GM21576 (cell line): ENCODE results near the gene DGKI.
"Not testable (repeated sequence)": the region's sequence is repeated elsewhere in the genome, so short reads cannot be mapped to it uniquely, and the experiment has no call there.

Experiments
- ATAC-seq: cut with Tn5 transposase; IDR thresholded peaks from one replicate; pipeline ENCODE4 v1.9.1; 2021; ENCODE audit warnings: mild to moderate bottlenecking, moderate library complexity; ENCODE audit not compliant: unreplicated experiment

DGKI gene

DNA sequence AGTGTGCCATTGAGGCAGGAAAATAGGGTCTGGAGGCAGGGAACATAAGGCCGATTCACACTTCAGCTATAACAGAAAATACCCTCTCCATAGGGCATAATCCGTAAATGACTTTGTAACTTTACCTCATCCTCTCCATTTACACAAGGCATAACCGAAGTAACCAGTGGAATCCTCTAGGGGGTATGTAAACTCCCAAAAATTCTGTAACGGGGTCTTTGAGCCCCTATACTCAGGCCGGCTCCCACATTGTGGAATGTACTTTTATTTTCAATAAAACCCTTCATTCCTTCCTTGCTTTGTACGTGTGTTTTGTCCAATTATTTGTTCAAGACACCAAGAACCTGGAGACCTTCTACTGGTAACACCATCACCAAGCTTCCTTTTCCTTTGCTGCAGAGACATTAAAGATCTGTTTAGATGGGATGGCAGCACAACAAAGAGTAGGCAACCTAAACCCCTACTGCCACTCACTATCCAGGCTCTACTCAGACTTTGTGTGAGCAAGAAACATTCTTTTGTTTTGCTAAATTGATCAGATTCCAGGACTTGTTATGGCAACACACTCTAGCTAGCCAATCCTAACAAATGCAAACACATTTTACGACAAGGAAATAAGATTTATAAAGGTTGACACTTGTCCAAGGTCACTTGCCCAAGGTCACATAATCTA lies 99.3 kb downstream of the DGKI start:
- no peak for ATAC-seq

DNA sequence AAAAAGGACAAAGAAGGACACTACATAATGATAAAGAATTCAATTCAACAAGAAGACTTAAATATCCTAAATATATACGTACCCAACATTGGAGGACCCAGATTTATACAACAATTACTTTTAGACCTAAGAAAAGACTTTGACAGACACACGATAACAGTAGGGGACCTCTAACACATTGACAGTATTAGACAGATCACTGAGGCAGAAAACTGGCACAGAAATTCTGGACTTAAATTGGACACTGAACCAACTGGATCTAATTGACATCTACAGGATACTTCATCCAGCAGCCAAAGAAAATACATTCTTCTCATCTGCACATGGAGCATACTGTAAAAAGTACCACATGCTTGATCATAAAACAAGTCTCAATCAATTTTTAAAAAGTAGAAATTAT lies 103.8 kb downstream of the DGKI start:
- ATAC-seq, result no peak

DNA sequence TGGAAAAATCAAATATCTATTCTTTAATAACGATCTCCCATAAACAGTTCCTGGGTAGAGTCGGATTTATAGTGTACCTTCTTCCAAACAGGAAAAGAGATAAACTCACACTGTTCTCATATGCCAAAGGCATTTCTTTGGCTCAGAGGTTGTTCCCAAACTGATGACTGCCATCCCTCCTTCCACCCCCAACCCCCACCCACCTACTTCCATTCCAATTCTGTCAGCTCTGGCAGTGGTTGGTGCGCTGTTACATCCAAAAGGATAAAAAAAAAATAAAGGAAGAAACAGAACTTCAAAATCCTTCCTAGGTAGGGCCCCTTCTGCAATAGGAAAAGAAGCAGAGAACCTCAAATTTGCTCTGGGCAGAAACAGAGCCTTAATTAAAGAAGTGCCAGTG lies 104.7 kb downstream of the DGKI start:
- no peak for ATAC-seq

DNA sequence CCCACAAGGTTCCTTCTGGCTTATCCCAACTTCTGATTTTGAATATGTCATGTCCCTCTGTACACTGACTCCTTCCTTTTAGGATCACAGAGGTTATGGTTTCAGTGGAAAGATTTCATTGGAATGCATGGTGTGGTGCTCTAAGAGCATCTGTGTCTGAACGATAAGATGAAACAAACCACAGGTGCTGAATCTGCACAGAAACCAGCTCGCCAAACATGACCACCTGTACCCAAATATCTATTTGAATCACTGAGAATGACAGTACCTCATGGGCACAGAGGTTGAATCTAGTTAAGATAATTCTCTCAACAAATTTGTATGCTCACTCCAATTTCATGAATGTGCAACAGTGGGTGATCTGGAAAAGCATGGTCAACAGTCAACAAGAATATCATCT lies 105.3 kb downstream of the DGKI start:
- ATAC-seq, result no peak

DNA sequence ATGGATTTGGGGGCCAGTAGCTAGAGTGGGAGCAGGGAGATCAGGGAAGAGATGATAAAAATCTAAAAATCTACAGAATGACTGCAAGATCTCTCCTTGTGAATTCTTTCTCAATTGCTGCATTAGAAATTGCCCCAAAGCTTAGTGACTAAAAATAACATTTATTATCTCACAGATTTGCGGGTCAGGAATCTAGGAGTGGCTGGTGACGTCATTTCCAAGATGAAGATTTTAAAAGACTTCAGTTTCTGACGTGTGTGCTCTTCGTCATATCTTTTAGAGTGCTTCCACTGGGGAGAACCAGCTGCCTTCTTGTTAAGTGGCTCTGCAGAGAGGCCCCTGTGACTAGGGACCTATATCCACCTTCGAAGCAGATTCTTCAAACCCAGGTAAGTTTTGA lies 112.6 kb downstream of the DGKI start:
- no peak for ATAC-seq

DNA sequence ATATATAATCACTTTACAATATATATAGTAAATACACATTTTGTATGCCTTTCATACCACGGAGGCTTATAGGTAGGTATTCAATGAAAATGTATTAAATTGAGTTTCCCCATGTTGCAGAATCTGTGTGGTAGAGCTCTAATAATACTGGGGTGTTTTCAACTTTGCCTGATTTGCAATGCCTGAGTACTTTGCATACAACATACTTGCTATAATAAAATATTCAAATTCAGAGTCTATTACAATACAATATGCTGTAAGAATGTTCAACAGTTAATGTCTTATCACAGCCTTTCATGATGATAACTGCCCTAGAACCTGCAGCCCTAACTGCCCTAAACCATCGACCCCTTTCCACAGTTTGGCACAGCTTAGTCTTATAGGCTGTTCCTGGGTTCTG lies 114.6 kb downstream of the DGKI start:
- no peak for ATAC-seq

DNA sequence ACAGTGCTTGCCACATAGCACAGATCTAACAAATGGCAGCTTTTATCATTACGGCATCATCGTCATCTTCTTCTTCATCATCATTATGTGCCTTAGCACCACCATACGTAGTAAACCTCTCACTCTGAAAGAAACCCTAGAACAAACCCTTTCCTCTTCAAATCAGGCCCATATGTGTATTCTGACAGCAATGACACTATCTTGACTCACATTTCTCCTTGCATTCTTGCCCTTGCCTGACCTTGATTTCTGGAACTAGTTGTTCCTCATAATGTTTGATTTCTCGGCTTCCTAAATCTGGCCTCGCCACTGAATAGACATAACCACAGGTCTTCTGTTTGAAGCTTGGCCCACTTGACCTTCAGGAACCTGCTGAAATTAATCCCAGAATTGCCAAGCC lies 115.3 kb downstream of the DGKI start:
- no peak for ATAC-seq

DNA sequence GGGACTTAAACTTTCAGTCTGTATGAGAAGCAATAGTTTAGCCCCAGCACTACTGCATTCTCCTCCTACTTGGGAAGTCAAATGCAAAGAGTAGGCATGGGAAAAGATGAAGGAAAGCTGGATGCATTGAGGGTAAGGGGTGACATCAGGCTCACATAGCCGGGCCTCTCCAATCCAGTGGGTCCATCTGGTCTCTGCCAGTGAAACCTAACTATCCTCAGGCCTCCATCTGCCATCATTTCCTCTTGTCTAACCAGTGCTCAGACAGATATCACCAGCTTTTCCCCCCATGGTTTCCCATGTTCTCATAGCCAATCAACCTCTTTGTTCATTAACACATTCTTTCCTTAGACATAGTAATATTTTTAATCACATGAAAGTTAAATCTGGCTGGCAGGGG lies 118.3 kb downstream of the DGKI start:
- ATAC-seq, result no peak

DNA sequence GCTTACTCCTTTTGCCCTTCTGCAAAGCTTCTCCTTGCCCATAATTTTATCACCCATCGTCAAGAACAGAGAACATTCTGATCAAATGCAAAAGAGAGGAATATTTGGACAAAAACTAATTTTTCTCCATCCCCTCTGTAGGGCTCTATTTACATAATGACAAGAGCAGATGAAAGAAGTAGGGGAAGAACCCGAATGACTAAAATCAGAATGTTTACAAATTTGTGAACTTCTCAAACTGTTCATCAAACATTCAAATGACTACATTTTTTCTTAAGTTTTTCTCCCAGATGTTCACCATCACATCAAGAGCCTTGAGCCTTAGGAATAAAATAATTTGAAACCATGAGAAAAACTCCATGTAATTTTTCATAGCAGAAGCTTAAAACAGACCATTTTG lies 119.4 kb downstream of the DGKI start:
- ATAC-seq, result no peak

DNA sequence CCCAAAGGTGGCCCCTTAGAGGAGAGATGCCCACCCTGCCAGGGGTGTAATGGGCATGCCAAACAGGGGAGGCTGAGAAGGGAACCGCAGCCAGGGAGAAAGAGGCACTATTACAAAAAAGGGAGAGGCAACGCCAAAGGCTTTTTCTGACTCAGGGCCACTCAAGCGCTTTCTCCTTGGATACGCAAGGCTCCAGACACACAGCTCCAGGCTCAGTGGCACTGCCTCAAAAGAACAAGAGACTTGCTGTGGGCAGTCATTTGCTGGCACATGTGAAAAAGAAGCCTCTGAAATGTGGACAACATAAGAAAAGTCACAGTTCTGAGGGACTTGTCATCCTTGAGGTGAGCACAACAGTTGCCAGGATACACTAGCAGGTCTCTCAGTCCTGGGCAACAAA lies 128.4 kb downstream of the DGKI start:
- ATAC-seq, result no peak

DNA sequence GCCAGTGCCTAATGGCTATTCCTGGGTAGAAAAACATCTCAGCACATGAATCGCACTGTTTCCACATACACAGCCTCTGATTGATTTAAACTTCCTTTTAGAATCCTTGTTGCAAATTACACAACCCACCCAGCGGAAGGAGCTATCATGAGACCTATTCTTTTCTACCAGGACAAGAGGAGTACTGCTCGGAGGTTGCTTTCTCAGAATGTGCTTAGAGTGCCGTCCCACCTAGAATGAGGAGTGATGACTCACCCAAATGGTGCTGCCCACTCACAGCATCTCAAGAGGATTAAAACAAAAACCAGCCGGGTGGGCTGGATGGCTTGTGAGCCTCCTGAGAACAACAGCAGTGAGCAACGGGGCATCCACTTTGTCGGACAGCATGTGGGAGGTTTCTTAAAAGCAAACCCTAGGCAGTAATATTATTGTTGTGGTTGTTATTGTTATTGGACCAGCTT lies 128.9 kb downstream of the DGKI start:
- no peak for ATAC-seq

DNA sequence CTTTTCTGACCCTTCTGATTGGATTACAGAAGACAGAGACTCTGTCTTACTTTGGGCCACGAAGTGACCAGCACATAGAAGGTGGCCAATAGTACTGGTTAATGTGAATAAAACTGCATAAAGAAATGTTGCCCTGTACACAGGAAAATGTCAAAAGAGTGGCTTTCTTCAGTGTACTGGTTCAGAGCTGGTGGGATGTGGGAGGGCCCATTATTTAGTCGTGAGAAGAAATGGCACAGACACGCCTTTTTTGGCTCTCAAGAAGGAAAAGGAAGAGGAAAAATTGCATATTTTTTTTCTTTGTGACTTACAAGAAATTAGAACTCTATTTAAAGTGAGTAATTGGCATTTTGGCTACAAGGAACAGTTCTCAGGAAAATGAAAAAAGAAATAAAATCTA lies 129.7 kb downstream of the DGKI start:
- no peak for ATAC-seq

DNA sequence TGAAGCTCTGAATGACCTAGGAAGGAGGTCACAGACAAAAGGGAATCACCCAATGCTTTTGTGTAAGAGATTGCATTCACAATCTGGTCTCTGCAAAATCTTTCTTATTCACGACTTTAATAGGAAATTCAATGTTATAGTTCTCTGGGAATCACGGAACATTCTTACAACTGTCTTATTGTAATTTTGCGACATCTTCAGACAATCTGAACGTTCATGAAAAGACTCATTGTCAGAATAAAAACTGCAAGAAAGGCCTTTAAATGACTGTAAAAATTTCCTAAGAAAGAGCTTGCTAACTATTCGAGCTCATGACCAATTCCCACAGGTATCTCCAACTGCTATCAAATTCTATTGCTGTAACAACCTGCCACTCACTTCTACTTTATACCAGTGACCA lies 130.7 kb downstream of the DGKI start:
- ATAC-seq, result no peak

DNA sequence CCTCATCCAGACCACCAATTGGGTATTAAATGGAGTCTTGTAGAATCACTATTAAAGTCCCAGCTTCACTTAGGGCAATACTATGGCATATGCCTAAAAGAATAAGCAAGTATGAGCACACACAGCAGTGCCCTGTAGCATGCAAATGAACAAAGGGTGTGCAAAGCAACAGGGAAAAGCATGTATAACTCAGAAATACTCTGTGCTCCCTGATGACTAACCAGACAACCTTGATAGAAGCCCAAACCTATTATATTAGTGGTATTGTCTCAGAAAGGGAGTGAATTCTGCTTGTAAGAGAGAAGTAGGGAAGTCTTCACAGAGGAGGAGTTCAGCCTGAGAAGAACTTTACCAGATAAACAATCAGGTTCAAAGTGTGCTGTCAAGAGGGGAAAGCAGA lies 131.2 kb downstream of the DGKI start:
- ATAC-seq, result no peak

DNA sequence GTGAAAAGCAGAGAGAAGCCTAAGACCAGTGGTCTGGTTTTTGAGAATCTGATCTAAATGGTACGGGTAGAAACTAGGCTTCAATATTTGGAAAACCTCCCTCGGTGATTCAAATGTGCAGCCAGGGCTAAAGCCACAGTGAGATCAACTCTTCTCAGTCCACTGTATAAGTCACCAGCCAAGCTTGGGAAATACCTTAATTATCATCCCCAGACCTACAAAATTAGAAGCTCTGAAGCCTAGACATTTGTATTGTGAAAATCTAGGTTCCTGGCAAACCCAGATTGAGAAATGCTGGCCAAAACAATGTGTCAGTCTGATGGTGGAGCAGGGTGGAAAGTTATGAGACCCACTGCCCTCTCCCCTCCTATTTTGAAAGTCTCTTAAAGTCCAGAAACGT lies 131.7 kb downstream of the DGKI start:
- ATAC-seq, result no peak

DNA sequence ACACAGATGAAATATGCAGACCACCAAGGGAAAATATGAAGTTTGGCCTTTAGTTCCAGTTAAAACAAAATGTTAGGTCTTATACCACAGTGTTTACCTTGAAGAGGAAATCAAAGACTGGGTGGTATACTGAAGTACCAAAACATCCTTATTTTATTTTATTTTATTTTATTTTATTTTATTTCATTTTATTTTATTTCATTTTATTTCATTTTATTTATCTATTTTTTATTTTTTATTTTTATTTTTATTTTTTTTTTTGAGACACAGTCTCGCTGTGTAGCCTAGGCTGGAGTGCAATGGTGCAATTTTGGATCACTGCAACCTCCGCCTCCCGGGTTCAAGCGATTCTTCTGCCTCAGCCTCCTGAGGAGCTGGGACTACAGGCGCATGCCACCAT lies 140.4 kb downstream of the DGKI start:
- ATAC-seq, result not testable (repeated sequence)

DNA sequence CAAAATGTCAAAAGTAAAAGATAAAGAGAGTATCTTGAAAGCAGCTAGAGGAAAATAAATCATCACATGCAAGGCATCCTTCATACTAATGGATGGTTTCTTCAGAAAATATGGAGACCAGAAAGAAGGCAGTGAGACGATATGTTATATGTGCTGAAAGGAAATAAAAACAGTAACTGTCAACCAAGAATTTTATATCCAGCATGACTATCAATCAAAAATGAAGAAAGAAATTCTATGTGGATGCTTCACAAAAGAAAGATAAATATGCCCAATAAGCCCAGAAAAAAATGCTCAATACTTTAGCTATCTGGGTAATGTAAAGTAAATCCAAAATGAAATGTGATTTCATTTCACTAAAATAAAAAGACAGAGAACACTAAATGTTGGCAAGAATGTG lies 142.1 kb downstream of the DGKI start:
- ATAC-seq, result no peak

DNA sequence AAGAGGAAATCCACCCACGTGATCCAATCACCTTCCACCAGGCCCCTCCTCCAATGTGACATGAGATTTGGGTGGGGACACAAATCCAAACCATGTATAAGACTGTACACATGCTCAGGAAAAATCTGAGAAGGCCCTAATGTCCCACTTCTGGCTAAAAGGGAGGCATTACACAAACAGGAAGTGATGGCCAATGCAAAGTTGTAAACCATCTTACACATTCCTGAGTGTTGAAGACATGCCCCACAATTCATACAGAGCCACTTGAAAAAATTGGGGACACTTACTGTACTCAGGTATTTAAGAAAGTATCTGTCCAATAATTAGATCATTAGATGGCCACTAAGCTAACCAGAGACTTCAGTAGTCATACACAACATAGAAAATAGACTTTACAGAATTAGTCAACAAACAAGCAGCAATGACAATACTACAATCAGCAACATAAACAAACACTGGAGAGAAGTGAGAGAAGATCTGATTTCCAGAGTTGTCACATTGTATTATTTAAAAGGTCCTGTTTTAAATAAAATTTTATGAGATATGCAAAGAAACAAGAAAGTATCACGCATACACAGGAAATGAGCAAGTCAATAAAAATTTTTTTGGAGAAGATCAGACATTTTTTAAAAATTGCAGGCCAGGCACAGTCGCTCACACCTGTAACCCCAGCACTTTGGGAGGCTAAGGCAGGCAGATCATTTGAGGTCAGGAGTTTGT lies 143.3 kb downstream of the DGKI start:
- no peak for ATAC-seq

DNA sequence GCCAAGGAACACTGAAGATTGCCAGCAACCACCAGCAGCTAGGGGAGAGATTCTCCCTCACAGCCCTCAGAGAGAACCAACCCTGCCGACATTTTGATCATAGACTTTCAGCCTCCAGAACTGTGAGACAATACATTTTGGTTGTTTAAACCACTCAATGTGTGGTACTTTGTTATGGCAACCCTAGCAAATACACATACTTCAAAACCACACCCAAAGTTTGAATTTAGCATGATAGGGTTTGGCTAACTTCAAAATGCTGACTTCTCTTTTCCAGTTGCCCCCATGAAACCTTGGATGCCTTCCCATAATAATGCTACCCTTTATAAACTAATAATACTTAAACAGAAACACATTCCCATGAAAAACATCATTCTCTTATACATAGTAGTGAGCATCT lies 149.8 kb downstream of the DGKI start:
- ATAC-seq, result no peak

DNA sequence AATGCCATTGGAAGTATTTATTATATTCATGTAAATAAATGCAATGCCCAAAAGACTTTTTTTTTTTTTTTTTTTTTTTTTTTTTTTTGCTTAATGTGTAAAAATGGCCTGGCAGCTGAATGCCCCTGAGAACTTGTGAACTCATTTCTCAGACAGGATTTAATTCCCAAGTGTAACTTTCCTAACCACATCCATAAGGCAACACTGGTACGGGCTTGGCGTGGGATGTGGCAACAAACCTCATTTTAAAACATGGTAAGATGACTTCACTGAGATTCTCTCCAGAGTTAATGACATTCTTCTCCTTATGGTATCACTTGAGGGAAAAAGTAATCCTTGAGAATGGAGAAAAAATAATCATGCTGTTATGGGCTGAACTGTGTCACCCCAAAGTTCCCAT lies 150.4 kb downstream of the DGKI start:
- no peak for ATAC-seq

DNA sequence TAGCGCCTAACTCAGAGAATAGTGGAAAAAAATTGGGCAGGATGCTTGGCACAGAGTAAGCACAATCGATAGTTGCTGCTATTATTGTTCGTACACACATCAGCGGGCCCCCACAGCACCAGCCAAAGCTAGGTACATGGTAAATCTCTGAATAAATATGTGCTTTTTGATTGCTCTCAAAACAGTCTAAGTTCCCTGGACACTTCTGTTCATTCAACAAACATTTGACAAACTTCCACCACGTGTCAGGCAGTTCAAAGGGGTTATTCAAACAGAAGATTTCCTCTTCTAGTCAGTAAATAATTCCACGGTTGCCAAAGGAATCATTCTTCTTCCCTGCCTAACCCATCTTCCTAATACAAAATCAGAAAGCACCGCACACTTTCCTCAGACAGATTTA lies 150.8 kb downstream of the DGKI start:
- no peak for ATAC-seq

DNA sequence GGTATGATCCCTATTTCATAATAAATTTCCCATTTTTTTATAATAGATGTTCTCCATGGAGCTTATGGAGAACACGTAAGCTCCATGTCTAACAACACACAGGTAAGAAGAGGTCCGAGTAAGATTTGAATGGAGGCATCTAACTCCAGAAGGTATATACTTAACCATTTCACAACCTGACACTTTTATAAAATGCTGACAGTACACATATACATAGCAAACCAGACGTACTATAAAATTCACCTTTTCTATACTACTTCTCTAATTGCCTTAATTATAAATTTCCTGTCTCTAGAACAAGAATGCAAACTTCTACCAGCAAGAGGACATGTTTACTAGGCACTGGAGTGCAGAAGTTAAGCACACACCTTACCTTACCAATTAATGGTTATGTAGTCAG lies 151.3 kb downstream of the DGKI start:
- no peak for ATAC-seq

DNA sequence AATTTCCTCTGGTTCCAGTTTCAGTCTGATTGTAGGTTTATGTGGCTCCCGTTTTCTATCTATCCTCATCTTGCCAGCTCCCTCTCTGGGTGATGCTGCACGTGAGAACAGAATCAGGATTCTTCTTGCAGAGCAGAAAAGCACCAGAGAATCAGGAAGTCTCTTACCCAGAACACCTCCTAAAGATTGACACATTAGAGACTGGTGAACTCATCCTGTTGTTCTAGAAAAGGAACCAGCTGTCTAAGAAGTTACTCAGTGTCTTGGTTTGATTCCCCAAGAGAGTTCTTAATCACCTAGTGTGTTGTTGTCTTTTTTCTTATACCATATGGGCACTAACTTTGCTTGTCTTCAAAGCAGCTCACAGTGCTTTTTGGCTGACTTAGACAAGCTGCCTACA lies 152.4 kb downstream of the DGKI start:
- ATAC-seq, result no peak
